Measurements from ENCODE around the gene CCDC127.

GRCh38 chr5:195401-196160, 22.4 kb downstream of the CCDC127 start:
- no peak for TF ChIP-seq YY1 (IDR thresholded peaks at IDR 0.05; ENCODE audit: insufficient read depth, insufficient read length)
- TF ChIP-seq ZNF274 (IDR thresholded peaks at IDR 0.05; ENCODE audit: low read depth, low read length) = no peak
